ENCODE data around the gene LINGO4.

GRCh38 chr1:151803915-151804314, 1.3 kb downstream of the LINGO4 start:
- TF ChIP-seq ZNF274 (IDR thresholded peaks at IDR 0.05; ENCODE audit: low read depth, low read length) (no peak), SUZ12 (IDR thresholded peaks at IDR 0.05; ENCODE audit: extremely low read depth, insufficient read depth, insufficient read length) (no peak)

Measured in NT2/D1 (cell line).